Suprapubic skin (tissue), 3 donors: Measurements from ENCODE around the gene CCDC178.

Experiments
- CTCF ChIP-seq, 2 donors: fragments of 200-600 bp in 1 of 2; fragments of 450-650 bp in 1 of 2; sonication (generic) in 1 of 2; IDR thresholded peaks; one replicate each; pipeline ENCODE4 v1.5.1; 2016 to 2019; ENCODE audit warnings: antibody characterized with exemption in 2 of 2, mild to moderate bottlenecking in 1 of 2, moderate library complexity in 1 of 2
- EP300 ChIP-seq: sonication (generic); formaldehyde crosslinking; IDR thresholded peaks from one replicate; pipeline ENCODE4 v1.6.1; 2017; ENCODE audit warnings: antibody characterized with exemption
- POLR2A ChIP-seq, 2 donors: fragments of 450-650 bp; IDR thresholded peaks; one replicate each; pipeline ENCODE4 v1.6.1; 2017; ENCODE audit warnings: antibody characterized with exemption in 2 of 2, mild to moderate bottlenecking in 2 of 2, moderate library complexity in 2 of 2

- no peak for TF ChIP-seq POLR2A (IDR thresholded peaks at IDR 0.05)
- no peak for TF ChIP-seq CTCF (IDR thresholded peaks at IDR 0.05)
- TF ChIP-seq EP300 = no peak
Measured at GRCh38 chr18:33010149-33010548, 430.4 kb downstream of the CCDC178 start.
